ENCODE results near the gene IFI44L.

The IFI44L gene

GRCh38 chr1:78645723-78646122, 25.5 kb downstream of the IFI44L start:
- DNase-seq = no peak

- DNase-seq = no peak
These were observed 27.0 kb downstream of the IFI44L start for GRCh38 chr1:78647238-78647637.

DNA sequence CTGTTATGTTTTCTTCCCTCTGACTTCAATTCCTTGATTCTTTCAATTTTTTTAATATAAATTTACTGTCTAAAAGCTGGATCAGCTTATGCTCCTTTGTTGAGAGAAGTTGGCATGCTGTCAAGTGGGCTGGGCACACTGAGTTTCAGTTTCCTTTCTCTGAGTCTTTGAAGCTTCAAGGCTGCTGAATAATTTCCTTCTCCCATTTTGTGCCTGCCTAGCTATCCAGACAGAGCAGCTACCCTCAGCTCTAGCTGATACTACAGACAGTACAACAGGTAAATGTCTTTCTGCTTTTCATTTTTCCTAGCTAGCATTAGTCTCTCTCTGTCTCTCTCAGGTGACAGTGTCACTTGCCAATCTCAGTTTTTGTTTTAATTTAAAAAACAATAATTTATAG, 29.4 kb downstream of the IFI44L start, which contains the start of gene IFI44:
Gene IFI44, plus strand, starts transcription at position 204 of the 400 bp plus-strand sequence. CDS start 365 bp downstream, outside the sequence.
- peak; percentile 78 for DNase-seq

GRCh38 chr1:78650114-78650660, 29.9 kb downstream of the IFI44L start:
- no peak for DNase-seq

DNA sequence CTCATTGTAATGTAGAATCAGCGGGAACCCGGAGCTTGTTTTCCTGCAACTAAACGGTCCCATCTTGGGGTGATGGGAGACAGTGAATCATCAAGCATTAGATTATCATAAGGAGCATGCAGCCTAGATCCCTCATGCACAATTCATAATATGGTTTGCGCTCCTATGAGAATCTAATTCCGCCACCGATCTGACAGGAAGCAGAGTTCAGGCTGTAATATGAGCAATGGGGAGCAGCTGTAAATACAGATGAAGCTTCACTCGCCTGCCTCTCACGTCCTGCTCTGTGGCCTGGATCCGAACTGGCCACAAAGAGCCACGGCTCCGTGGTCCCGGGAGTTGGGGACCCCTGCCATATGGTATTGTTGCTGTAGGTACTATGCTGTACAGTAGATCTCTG, 31.0 kb downstream of the IFI44L start:
- DNase-seq = peak; percentile 9

DNA sequence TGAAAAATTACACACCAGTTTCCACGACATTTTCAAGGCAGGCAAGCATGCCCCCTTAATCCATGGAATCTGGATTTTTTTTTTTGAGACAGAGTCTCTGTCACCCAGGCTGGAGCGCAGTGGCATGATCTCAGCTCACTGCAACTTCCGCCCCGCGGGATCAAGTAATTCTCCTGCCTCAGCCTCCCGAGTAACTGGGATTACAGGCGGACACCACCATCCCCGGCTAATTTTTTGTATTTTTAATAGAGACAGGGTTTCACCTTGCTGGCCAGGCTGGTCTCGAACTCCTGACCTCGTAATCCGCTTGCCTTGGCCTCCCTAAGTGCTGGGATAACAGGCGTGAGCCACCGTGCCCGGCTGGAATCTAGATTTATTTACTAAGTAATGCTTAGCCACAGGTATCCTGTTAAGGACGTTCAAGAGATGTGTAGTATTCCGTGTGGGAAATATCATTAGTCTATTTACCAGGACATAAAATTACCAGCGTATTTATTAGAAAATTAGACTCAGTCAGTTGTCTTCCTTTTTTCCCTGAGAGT, 31.8 kb downstream of the IFI44L start:
- no peak for DNase-seq

- DNase-seq = no peak
These were observed 38.7 kb downstream of the IFI44L start for GRCh38 chr1:78658901-78659300.

DNA sequence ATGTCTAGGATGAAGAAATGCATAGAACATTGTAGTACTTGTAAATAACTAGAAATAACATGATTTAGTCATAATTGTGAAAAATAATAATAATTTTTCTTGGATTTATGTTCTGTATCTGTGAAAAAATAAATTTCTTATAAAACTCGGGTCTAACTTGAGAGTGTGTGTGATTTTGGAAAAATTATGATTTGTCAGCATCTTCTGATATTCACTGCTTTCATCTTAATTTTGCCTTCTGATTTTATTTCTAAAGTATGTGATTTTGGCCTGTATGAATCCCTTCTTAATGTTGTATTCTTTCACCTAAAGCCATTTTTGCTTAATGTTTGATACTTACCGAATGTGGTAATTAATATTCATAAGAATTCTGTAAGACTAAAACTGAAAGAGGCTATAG, 43.7 kb downstream of the IFI44L start:
- DNase-seq = no peak

- no peak for DNase-seq
These were observed 44.5 kb downstream of the IFI44L start for GRCh38 chr1:78664763-78665162.

- no peak for DNase-seq
These were observed 45.6 kb downstream of the IFI44L start for GRCh38 chr1:78665809-78666208.

GRCh38 chr1:78667939-78668338, 47.7 kb downstream of the IFI44L start:
- no peak for DNase-seq

GRCh38 chr1:78668427-78668826, 48.2 kb downstream of the IFI44L start:
- no peak for DNase-seq

DNA sequence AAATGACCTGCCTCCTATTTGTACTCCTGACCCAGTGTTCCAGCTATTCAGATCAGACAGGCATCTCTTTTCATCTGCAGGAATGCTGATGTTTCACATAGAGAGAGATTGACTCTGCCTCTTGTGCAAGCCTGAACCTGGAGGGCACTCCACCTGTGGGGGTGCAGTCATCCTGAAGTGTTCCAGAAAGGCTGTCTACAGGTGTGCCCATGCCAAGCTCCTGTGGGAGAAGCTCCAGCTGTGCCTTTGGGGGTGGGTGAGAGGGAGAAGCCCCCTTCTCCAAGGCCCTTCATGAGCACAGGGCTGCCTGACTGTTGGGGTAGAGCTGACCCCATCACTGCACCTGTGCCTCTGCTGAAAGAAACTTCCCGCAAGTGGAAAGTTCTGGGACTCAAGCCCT, 52.2 kb downstream of the IFI44L start:
- no peak for DNase-seq

GRCh38 chr1:78673120-78673519, 52.9 kb downstream of the IFI44L start:
- DNase-seq = peak; percentile 53

DNA sequence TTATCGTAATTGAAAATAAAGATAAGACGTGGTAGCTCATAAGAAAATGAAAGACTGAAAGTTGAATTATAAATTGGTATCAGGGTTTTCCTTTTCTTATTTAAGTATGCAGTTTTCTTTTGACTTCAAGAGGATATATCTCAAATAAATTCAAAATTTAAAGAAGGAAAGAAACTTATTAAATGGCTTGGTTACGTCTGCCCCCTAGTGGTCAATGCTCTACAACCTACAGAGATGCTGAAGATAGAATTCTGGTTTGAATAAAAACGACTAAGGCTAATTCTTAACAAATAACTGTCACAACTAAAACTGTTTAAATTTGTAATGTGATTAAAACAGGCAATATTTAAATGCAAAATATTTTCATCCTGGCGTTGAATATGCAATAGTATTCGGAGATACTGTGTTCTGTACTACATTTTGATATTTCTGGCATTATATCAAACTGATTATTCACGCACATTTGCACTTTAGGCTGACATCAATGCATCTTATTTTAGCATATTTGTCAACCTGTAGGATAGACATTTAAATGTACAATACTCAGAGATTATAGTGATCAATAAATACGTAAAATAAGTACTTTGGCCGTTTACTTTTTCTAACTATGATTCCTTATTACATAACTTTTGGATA, 56.2 kb downstream of the IFI44L start:
- peak; percentile 67 for DNase-seq

- no peak for DNase-seq
These were observed 56.7 kb downstream of the IFI44L start for GRCh38 chr1:78676993-78677392.

DNA sequence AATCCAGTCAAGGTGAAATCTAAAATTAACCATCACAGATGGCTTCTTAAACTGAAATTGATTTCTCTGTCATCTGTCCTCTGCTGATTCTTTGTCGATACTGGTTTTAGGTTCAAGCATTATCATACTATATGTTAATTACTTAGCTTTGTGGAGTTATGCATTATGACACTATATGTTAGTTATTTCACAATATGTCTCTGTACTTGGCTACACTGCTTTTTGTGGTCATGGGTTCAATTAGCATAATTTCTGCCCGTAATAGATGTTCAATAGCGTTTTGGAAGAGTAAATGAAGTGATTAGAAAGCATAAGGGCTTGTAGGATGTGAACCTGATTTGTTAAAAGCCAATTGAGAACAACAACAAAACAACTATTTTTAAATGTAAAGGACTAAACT, 57.5 kb downstream of the IFI44L start:
- no peak for DNase-seq

GRCh38 chr1:78678324-78678723, 58.1 kb downstream of the IFI44L start:
- DNase-seq = no peak

GRCh38 chr1:78681265-78681664, 61.0 kb downstream of the IFI44L start:
- DNase-seq = no peak

GRCh38 chr1:78682496-78682895, 62.2 kb downstream of the IFI44L start:
- no peak for DNase-seq

- DNase-seq = no peak
These were observed 62.8 kb downstream of the IFI44L start for GRCh38 chr1:78683079-78683478.

DNA sequence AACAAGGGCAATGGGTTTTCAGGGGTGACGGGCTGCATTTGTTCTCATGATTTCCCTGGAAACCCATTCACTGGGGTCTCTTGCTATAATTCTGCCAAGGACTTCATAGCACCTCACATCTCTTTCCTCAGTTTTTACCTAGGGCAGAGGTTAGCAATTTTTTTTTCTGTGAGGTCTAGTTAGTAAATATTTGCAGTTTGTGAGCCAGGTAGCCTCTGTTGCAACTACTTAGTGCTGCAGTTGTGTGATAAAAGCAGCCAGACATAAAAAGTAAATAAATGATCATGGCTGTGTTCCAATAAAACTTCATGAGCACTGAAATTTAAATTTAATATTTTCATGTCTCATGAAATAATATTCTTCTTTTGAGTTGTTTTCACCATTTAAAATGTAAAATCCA, 67.1 kb downstream of the IFI44L start:
- no peak for DNase-seq

GRCh38 chr1:78687914-78688313, 67.7 kb downstream of the IFI44L start:
- DNase-seq = no peak

- no peak for DNase-seq
These were observed 68.4 kb downstream of the IFI44L start for GRCh38 chr1:78688697-78689096.

GRCh38 chr1:78690516-78690915, 70.3 kb downstream of the IFI44L start:
- no peak for DNase-seq
